Neural crest cell (in vitro differentiated cells): ENCODE measurements around the gene MVB12B. TPM values are rescaled to one million over a fixed set of nuclear protein-coding genes. Genes with fewer than 3 reads are reported as not detected.

Experiments used
- DNase-seq: peaks from one replicate; pipeline ENCODE4 v3.0.0; 2021; ENCODE audit warnings: low read depth, mixed read lengths, low spot score
- H3K27ac Mint-ChIP-seq: one replicate; pipeline ENCODE4 v1.8.0; 2021; ENCODE audit warnings: mild to moderate bottlenecking, mixed read lengths; ENCODE audit not compliant: unreplicated experiment
- H3K27me3 Mint-ChIP-seq: 2 replicates; pipeline ENCODE4 v1.8.0; 2021; ENCODE audit warnings: low read depth, mild to moderate bottlenecking, mixed read lengths
- H3K36me3 Mint-ChIP-seq: 2 replicates; pipeline ENCODE4 v1.8.0; 2021; ENCODE audit warnings: low read depth, mild to moderate bottlenecking, mixed read lengths
- H3K4me1 Mint-ChIP-seq: 2 replicates; pipeline ENCODE4 v1.8.0; 2021; ENCODE audit warnings: mixed read lengths
- H3K4me3 Mint-ChIP-seq: one replicate; pipeline ENCODE4 v1.8.0; 2021; ENCODE audit warnings: mild to moderate bottlenecking, mixed read lengths
- H3K9me3 Mint-ChIP-seq: 2 replicates; pipeline ENCODE4 v1.8.0; 2021; ENCODE audit warnings: mixed read lengths
- total RNA-seq: library from RNA; stranded (reverse); gene quantifications from 2 replicates; pipeline ENCODE4 v1.2.1, GENCODE V29; 2021
- TF ChIP-seq, protein P1 (sequence below): fragments of 200-600 bp; sonication (generic); conservative IDR thresholded peaks from 2 replicates; pipeline ENCODE4 v1.5.0; 2021; ENCODE audit warnings: antibody characterized with exemption, mild to moderate bottlenecking

Gene MVB12B
- total RNA-seq, 1 donor from 2014 or later, result 68.1 TPM

DNA sequence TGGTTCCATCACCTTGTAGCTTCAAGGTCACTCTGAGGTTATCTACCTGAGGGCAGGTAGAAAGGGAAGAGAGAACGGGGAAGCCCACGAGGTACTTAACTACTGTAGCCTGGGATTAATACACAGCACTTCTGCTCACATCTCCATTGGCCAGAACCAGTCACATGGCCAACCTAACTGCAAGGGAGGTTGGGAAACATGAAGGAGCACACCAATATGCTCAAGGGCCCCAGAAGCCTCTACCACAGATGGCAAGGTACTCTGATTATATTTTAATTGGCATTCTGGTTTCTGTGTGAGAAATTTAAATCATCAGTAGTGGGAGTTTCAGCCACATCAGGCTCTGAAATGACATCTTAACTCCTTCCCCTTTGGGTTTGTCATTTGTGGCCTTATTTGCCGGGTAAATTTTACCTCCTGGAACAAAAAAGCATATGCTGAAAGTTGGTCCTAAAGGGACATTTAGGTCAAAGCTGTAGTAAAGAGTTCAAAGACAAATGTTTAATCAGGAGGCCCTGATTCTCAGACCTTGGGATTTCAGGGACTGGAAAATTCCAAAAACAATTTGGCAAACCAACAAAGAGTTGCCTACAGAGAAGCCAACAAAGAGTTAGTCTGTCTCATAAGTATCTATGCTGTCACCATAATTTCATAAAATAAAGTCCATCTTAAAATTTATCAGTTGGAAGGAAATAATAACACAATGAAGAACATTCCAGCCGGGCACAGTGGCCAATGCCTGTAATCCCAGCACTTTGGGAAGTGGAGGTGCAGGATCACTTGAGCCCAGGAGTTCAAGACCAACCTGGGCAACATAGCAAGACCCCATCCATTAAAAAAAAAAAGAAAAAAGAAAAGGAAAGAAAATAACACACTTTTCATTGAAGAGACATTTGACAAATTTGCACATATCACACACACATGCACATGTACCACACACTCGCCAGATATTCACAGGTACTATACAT is 13.8 kb upstream of the MVB12B start:
- Mint-ChIP-seq H3K9me3 (peaks cover 11% of the 10 kb centered on the region), H3K36me3 (peaks cover 3% of the 10 kb centered on the region), H3K4me1 (peaks cover 37% of the 10 kb centered on the region), H3K27ac (no peak overlapping the region), H3K4me3 (no peak overlapping the region), H3K27me3 (no peaks in the 10 kb centered on the region)
- DNase-seq, result no peak
- TF ChIP-seq, protein P1, sequence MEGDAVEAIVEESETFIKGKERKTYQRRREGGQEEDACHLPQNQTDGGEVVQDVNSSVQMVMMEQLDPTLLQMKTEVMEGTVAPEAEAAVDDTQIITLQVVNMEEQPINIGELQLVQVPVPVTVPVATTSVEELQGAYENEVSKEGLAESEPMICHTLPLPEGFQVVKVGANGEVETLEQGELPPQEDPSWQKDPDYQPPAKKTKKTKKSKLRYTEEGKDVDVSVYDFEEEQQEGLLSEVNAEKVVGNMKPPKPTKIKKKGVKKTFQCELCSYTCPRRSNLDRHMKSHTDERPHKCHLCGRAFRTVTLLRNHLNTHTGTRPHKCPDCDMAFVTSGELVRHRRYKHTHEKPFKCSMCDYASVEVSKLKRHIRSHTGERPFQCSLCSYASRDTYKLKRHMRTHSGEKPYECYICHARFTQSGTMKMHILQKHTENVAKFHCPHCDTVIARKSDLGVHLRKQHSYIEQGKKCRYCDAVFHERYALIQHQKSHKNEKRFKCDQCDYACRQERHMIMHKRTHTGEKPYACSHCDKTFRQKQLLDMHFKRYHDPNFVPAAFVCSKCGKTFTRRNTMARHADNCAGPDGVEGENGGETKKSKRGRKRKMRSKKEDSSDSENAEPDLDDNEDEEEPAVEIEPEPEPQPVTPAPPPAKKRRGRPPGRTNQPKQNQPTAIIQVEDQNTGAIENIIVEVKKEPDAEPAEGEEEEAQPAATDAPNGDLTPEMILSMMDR, result no peak

DNA sequence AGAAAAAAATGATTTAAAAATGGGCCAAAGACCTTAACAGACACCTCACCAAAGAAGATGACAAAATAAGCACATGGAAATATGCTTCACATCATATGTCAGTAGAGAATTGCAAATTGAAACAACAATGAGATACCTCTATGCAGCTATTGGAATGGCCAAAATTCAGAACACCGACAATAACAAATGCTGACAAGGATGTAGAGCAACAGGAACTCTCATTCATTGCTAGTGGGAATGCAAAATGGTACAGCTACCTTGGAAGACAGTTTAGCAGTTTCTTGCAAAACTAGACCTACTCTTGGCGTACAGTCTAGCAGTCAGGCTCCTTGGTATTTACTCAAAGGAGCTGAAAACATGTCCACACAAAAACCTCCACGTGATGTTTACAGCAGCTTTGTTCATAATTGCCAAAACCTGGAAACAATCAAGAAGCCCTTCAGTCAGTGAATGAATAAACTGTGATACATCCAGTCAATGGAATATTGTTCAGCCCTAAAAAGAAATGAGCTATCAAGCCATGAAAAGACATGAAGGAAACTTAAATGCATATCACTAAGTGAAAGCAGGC is 10.5 kb upstream of the MVB12B start:
- Mint-ChIP-seq H3K27ac (no peak overlapping the region), H3K4me3 (no peak overlapping the region), H3K27me3 (no peaks in the 10 kb centered on the region), H3K9me3 (peaks cover 13% of the 10 kb centered on the region), H3K36me3 (peaks cover 3% of the 10 kb centered on the region), H3K4me1 (peaks cover 40% of the 10 kb centered on the region)
- no peak for DNase-seq
- TF ChIP-seq, protein P1, result no peak

DNA sequence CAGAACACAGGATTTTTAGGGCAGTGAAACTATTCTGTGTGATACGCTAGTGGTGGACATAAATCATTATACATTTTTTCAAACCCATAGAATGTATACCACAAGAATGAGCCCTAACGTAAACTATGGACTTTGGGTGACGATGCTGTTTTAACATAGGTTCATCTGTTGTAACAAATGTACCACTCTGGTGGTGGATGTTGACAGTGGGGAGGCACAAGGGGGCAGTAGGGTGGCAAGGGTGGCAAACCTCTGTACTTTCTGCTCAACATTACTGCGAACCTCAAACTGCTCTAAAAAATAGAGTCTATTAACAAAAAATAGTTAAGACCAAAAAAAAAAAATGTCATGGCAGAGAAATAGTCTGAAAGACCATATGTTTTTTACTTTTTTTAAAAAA is 9.1 kb upstream of the MVB12B start:
- H3K4me1 Mint-ChIP-seq, result peaks cover 38% of the 10 kb centered on the region
- H3K9me3 Mint-ChIP-seq, result peaks cover 17% of the 10 kb centered on the region
- peaks cover 3% of the 10 kb centered on the region for H3K36me3 Mint-ChIP-seq
- DNase-seq, result no peak
- no peak overlapping the region for H3K27ac Mint-ChIP-seq
- H3K27me3 Mint-ChIP-seq, result no peaks in the 10 kb centered on the region
- TF ChIP-seq, protein P1, result no peak
- H3K4me3 Mint-ChIP-seq, result no peak overlapping the region

DNA sequence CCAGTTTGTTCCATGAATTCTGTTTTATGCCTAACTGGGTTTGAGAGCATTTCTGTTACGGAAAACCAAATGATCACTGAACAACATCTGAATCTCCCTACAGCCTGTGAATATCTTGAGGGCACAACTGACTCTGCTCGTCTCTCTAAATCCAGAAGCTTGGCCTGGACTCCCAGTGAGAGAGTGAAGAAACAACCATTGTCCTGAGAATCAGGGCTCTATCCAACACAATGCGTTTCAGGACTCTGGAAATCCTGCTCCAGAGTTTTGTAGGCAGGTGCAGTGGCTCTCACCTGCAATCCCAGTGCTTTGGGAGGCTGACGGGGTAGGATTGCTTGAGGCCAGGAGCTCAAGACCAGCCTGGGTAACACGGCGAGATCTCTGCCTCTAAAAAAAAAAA is 7.8 kb upstream of the MVB12B start:
- Mint-ChIP-seq H3K4me3 (no peak overlapping the region), H3K9me3 (peaks cover 18% of the 10 kb centered on the region), H3K27ac (no peak overlapping the region), H3K4me1 (peaks cover 38% of the 10 kb centered on the region), H3K27me3 (no peaks in the 10 kb centered on the region), H3K36me3 (peaks cover 5% of the 10 kb centered on the region)
- TF ChIP-seq, protein P1, result no peak
- no peak for DNase-seq

DNA sequence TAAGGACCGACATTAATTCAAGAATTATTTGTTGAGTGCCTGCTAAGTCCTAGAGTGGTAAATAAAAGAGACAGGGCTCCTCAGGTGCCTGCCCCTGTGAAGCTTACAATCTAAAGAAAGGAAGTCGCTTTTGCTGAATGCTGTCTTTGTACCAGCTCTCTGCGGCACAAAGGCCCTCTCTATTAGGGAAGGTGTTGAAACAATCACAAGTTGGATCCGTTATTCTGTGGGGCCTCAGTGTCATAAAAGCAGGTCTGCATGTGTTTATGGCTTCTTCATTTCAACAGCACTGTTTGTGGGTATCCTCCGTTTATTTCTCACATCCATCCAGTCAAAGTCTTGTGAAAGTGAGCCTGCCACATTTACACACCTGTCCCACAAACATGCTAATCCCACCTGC is 7.0 kb upstream of the MVB12B start:
- Mint-ChIP-seq H3K4me1 (peaks cover 31% of the 10 kb centered on the region), H3K4me3 (no peak overlapping the region), H3K9me3 (peaks cover 16% of the 10 kb centered on the region), H3K36me3 (peaks cover 6% of the 10 kb centered on the region), H3K27ac (peak overlapping the region; percentile 63), H3K27me3 (no peaks in the 10 kb centered on the region)
- no peak for DNase-seq
- TF ChIP-seq, protein P1, result no peak
